ENCODE results near the gene ZCCHC2. TPM values are rescaled to one million over a fixed set of nuclear protein-coding genes. Genes with fewer than 3 reads are reported as not detected.

Gene ZCCHC2
- total RNA-seq, 1 experiment from 2014 or later = 12.4 TPM

DNA sequence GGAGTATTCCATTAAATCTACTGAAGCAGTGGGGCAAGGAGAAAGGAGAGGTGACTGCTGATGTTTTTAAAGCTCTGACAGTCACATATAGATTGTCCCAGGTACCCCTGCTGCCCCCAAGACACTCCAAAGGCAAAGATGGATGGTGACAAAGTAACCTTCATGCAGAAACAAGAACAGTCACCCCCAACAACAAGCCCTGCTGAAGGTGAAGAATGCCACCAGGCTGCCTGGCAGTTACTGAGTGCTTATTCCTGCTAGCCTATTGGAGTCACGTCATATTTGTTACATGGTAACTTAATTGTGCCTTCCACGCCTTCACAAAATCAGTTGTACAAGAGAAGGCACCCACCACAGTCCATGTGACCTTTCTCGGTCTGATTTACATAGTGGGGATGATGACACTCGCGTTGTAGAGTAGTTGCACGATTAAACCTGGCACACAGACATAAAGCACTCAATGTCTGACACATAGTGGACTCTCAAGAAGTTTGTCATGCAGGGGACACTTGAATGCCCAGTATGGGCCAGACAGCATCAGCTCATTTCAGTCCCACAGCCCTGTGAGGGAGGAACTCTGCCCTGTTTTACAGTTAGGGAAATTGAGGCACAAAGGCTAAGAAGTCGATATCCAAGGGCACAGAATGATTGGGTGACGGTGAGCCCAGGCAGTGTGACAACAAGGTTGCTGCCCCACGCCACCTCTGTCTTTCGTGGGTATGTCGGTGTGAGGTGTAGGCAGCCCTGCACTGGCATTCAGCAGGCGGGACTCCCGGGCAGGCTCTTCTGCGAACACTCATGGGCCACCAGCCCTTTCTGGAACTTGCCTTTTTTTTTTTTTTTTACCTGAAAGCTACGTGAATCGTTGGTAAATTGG lies 62.7 kb downstream of the ZCCHC2 start:
- H3K9me3 Mint-ChIP-seq = peaks cover 3 to 6% of the 10 kb centered on the region in 2 experiments; a peak in 4 of 5 replicates
- H3K14ac ChIP-seq (ENCODE audit: insufficient read depth, low read length) = no peak overlapping the region; the same call in 1 of the 2 replicates
- H3K27ac ChIP-seq (ENCODE audit: insufficient read length, low read depth, low read length) = no peak overlapping the region
- H2BK15ac ChIP-seq (ENCODE audit: low read depth, low read length) = no peak overlapping the region
- H3K9me3 ChIP-seq (ENCODE audit: control insufficient read depth, low read depth, low read length) = no peaks in the 10 kb centered on the region
- H3K23ac ChIP-seq (ENCODE audit: insufficient read length, low read depth, low read length) = no peak overlapping the region
- no peak overlapping the region for H2BK120ac ChIP-seq (ENCODE audit: low read depth, low read length, poor library complexity, severe bottlenecking)
- DNase-seq = no peak
- no peak overlapping the region for H2BK12ac ChIP-seq (ENCODE audit: insufficient read length, low read depth, low read length)
- H3K56ac ChIP-seq (ENCODE audit: insufficient read length, low read depth, low read length) = no peak overlapping the region
- no peak overlapping the region for H3K18ac ChIP-seq (ENCODE audit: insufficient read length, low read depth, low read length)
- H3K4ac ChIP-seq (ENCODE audit: low read depth, low read length) = no peak overlapping the region
- no peaks in the 10 kb centered on the region for H3K27me3 Mint-ChIP-seq (ENCODE audit: low read depth)
- H3T11ph ChIP-seq (ENCODE audit: low read length) = no peak overlapping the region
- H3K79me2 ChIP-seq (ENCODE audit: insufficient read depth, low read length) = no peaks in the 10 kb centered on the region
- H3K4me2 ChIP-seq (ENCODE audit: insufficient read depth, insufficient read length, low read length) = no peak overlapping the region
- H3K23me2 ChIP-seq (ENCODE audit: insufficient read length, low read depth, low read length, poor library complexity, severe bottlenecking) = no peaks in the 10 kb centered on the region
- no peak overlapping the region for H2BK5ac ChIP-seq (ENCODE audit: insufficient read length, low read length)
- no peak overlapping the region for H4K5ac ChIP-seq (ENCODE audit: insufficient read length, low read depth, low read length)
- no peak overlapping the region for H3K9ac ChIP-seq (ENCODE audit: extremely low read depth, insufficient read length, low read length)
- no peak overlapping the region for H4K91ac ChIP-seq (ENCODE audit: insufficient read length, low read depth, low read length)
- no peak overlapping the region for H2AFZ ChIP-seq (ENCODE audit: low read length)
- no peaks in the 10 kb centered on the region for H3K27me3 ChIP-seq (ENCODE audit: insufficient read depth, low read length)
- peaks cover 17 to 18% of the 10 kb centered on the region in 2 experiments for H3K4me1 Mint-ChIP-seq
- no peaks in the 10 kb centered on the region for H4K20me1 ChIP-seq (ENCODE audit: control insufficient read depth, insufficient read depth, insufficient read length)
- H2AK5ac ChIP-seq (ENCODE audit: insufficient read length, low read length) = no peak overlapping the region
- peak overlapping the region in 1 of 3 experiments; percentile 28; a peak in 1 of 7 replicates for H3K27ac Mint-ChIP-seq
- no CpG with 5 or more reads among the region's 16 CpGs for WGBS (ENCODE audit: extremely low coverage, insufficient read length, low lambda C conversion rate)
- H3K36me3 Mint-ChIP-seq (ENCODE audit: insufficient read depth in 1 of 3, low read depth in 3 of 3) = peaks cover 0 to 9% (median 4%) of the 10 kb centered on the region in 3 experiments; a peak in 4 of 7 replicates
- H2BK20ac ChIP-seq (ENCODE audit: low read depth, low read length, poor library complexity, severe bottlenecking) = no peak overlapping the region
- H4K8ac ChIP-seq (replicated peaks; ENCODE audit: insufficient read length, low read depth, low read length) = no peak overlapping the region
- H3K4me1 ChIP-seq (ENCODE audit: insufficient read depth, low read length) = peaks cover 2% of the 10 kb centered on the region; the same call in 1 of the 2 replicates
- TF ChIP-seq, protein P1, sequence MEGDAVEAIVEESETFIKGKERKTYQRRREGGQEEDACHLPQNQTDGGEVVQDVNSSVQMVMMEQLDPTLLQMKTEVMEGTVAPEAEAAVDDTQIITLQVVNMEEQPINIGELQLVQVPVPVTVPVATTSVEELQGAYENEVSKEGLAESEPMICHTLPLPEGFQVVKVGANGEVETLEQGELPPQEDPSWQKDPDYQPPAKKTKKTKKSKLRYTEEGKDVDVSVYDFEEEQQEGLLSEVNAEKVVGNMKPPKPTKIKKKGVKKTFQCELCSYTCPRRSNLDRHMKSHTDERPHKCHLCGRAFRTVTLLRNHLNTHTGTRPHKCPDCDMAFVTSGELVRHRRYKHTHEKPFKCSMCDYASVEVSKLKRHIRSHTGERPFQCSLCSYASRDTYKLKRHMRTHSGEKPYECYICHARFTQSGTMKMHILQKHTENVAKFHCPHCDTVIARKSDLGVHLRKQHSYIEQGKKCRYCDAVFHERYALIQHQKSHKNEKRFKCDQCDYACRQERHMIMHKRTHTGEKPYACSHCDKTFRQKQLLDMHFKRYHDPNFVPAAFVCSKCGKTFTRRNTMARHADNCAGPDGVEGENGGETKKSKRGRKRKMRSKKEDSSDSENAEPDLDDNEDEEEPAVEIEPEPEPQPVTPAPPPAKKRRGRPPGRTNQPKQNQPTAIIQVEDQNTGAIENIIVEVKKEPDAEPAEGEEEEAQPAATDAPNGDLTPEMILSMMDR (conservative IDR thresholded peaks at IDR 0.05) = no peak
- no peak overlapping the region for H3K4me3 Mint-ChIP-seq
- no peaks in the 10 kb centered on the region for H3K79me1 ChIP-seq (ENCODE audit: insufficient read depth, low read depth, low read length, poor library complexity, severe bottlenecking)

Data from H9 (cell line).